Measurements from ENCODE around the gene KCNQ5.
A peak's percentile ranks its signal among the peaks of the same experiment; 100 is the strongest.

Gene KCNQ5

GRCh38 chr6:72619883-72620696 lies 1.8 kb upstream of the KCNQ5 start:
- no peak overlapping the region for H3K9ac ChIP-seq (ENCODE audit: low read length in 5 of 5)
- no peaks in the 10 kb centered on the region for H3K36me3 ChIP-seq (ENCODE audit: control insufficient read depth in 5 of 5, insufficient read depth in 5 of 5, low read length in 5 of 5)
- no peaks in the 10 kb centered on the region for H3K9me3 ChIP-seq (ENCODE audit: control insufficient read depth in 5 of 5, low read length in 5 of 5)
- peaks cover 21 to 35% (median 27%) of the 10 kb centered on the region in 5 donors for H3K27me3 ChIP-seq (ENCODE audit: control insufficient read depth in 5 of 5, insufficient read depth in 4 of 5, low read length in 5 of 5)
- no peak overlapping the region for H3K27ac ChIP-seq (ENCODE audit: low read depth, low read length)
- peak overlapping the region; percentile 2 to 61 (median 53) for H3K4me3 ChIP-seq (ENCODE audit: low read depth in 1 of 5, low read length in 5 of 5)
- H3K4me1 ChIP-seq (ENCODE audit: control insufficient read depth in 5 of 5, insufficient read depth in 5 of 5, low read length in 5 of 5): peaks cover 0 to 39% (median 36%) of the 10 kb centered on the region in 5 donors

- no peaks in the 10 kb centered on the region for H3K9me3 ChIP-seq (ENCODE audit: control insufficient read depth in 5 of 5, low read length in 5 of 5)
- no peaks in the 10 kb centered on the region for H3K36me3 ChIP-seq (ENCODE audit: control insufficient read depth in 5 of 5, insufficient read depth in 5 of 5, low read length in 5 of 5)
- H3K4me3 ChIP-seq (ENCODE audit: low read depth in 1 of 5, low read length in 5 of 5): peak overlapping the region in 4 of 5 donors; percentile 51 to 63 (median 56)
- H3K27ac ChIP-seq (ENCODE audit: low read depth, low read length): no peak overlapping the region
- H3K9ac ChIP-seq (ENCODE audit: low read length in 5 of 5): no peak overlapping the region
- H3K27me3 ChIP-seq (ENCODE audit: control insufficient read depth in 5 of 5, insufficient read depth in 4 of 5, low read length in 5 of 5): peaks cover 21 to 35% (median 27%) of the 10 kb centered on the region in 5 donors
- peaks cover 0 to 39% (median 36%) of the 10 kb centered on the region in 5 donors for H3K4me1 ChIP-seq (ENCODE audit: control insufficient read depth in 5 of 5, insufficient read depth in 5 of 5, low read length in 5 of 5)
These were observed 983 bp upstream of the KCNQ5 start for GRCh38 chr6:72620871-72621290.

DNA sequence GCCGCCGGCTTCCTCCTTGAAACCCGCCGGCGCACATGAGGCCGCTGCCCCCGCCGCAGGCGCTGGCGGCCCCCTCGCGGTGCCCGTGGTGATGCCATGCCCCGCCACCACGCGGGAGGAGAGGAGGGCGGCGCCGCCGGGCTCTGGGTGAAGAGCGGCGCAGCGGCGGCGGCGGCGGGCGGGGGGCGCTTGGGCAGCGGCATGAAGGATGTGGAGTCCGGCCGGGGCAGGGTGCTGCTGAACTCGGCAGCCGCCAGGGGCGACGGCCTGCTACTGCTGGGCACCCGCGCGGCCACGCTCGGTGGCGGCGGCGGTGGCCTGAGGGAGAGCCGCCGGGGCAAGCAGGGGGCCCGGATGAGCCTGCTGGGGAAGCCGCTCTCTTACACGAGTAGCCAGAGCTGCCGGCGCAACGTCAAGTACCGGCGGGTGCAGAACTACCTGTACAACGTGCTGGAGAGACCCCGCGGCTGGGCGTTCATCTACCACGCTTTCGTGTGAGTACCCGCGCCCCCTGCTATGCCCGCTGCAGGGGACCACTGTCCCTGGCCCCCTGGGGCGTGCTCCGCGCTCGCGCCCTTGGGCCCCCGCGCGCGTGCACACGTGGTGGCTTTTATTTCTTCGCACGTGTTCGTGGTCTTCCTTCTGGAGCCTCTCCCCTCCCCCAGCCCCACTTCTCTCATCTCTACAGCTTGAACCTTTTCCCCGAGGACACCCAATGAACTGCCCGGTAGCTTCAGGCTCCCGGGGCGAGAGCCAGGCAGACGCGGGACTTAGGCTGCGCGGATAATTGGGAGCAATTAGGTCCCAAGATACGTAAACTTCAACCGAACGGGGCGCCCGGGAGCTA lies 453 bp downstream of the KCNQ5 start:
- no peak overlapping the region for H3K9ac ChIP-seq (ENCODE audit: low read length in 5 of 5)

DNA sequence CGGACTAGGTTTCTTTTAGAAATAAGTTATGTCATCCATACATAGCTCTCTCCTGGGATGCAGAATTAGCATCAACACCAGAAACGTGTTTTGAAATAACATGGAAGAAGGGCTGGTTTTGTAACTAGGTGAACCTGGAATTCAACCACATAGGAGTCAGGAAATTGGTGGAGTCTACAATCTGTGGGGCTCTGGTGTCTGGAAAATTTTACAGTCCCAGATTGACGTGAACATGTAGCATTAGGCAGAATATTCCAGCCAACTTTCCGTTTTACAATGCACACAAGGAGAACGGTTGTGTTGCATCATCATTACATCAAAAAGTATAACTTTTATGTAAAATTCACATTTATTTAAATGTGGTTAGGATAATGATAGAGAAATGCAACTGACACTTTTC lies 1.9 kb downstream of the KCNQ5 start:
- Histone ChIP-seq H3K9ac (ENCODE audit: low read length in 5 of 5) (no peak overlapping the region), H3K27me3 (ENCODE audit: control insufficient read depth in 5 of 5, insufficient read depth in 4 of 5, low read length in 5 of 5) (peaks cover 21 to 35% (median 27%) of the 10 kb centered on the region in 5 donors), H3K9me3 (ENCODE audit: control insufficient read depth in 5 of 5, low read length in 5 of 5) (no peaks in the 10 kb centered on the region), H3K4me3 (ENCODE audit: low read depth in 1 of 5, low read length in 5 of 5) (no peak overlapping the region), H3K4me1 (ENCODE audit: control insufficient read depth in 5 of 5, insufficient read depth in 5 of 5, low read length in 5 of 5) (peaks cover 0 to 39% (median 36%) of the 10 kb centered on the region in 5 donors), H3K27ac (ENCODE audit: low read depth, low read length) (no peak overlapping the region), H3K36me3 (ENCODE audit: control insufficient read depth in 5 of 5, insufficient read depth in 5 of 5, low read length in 5 of 5) (no peaks in the 10 kb centered on the region)

More for the DNA sequence above, 453 bp downstream of the KCNQ5 start:
- H3K4me1 ChIP-seq (ENCODE audit: control insufficient read depth in 5 of 5, insufficient read depth in 5 of 5, low read length in 5 of 5): peaks cover 0 to 39% (median 36%) of the 10 kb centered on the region in 5 donors
- no peaks in the 10 kb centered on the region for H3K36me3 ChIP-seq (ENCODE audit: control insufficient read depth in 5 of 5, insufficient read depth in 5 of 5, low read length in 5 of 5)
- H3K9me3 ChIP-seq (ENCODE audit: control insufficient read depth in 5 of 5, low read length in 5 of 5): no peaks in the 10 kb centered on the region
- no peak overlapping the region for H3K27ac ChIP-seq (ENCODE audit: low read depth, low read length)
- peaks cover 21 to 35% (median 27%) of the 10 kb centered on the region in 5 donors for H3K27me3 ChIP-seq (ENCODE audit: control insufficient read depth in 5 of 5, insufficient read depth in 4 of 5, low read length in 5 of 5)
- H3K4me3 ChIP-seq (ENCODE audit: low read depth in 1 of 5, low read length in 5 of 5): peak overlapping the region; percentile 51 to 63 (median 54)

- H3K36me3 ChIP-seq (ENCODE audit: control insufficient read depth in 5 of 5, insufficient read depth in 5 of 5, low read length in 5 of 5): no peaks in the 10 kb centered on the region
- H3K4me3 ChIP-seq (ENCODE audit: low read depth in 1 of 5, low read length in 5 of 5): no peak overlapping the region
- H3K9me3 ChIP-seq (ENCODE audit: control insufficient read depth in 5 of 5, low read length in 5 of 5): no peaks in the 10 kb centered on the region
- H3K27ac ChIP-seq (ENCODE audit: low read depth, low read length): no peak overlapping the region
- peaks cover 0 to 38% (median 35%) of the 10 kb centered on the region in 5 donors for H3K4me1 ChIP-seq (ENCODE audit: control insufficient read depth in 5 of 5, insufficient read depth in 5 of 5, low read length in 5 of 5)
- H3K9ac ChIP-seq (ENCODE audit: low read length in 5 of 5): no peak overlapping the region
- H3K27me3 ChIP-seq (ENCODE audit: control insufficient read depth in 5 of 5, insufficient read depth in 4 of 5, low read length in 5 of 5): peaks cover 21 to 35% (median 26%) of the 10 kb centered on the region in 5 donors
These were observed 2.8 kb downstream of the KCNQ5 start for GRCh38 chr6:72624557-72625160.

DNA sequence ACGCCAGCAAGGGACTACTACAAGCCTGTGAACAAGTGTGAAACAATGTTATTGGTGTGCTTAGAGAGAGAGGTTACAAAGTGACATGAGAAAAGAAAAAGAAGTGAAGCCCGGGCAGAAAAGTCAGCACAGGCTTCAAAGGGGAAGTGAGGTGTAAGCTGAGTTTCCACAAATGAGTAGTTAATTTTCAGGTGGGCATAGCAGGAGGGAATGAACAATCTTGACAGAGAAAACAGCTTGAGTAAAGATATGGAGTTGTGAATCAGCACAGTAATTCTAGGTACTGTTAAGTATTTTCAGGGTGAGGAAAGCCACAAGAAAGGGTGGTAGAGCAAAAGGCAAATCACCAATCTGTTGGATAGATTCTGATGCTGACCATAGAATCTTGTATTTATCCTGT lies 4.3 kb downstream of the KCNQ5 start:
- Histone ChIP-seq H3K36me3 (ENCODE audit: control insufficient read depth in 5 of 5, insufficient read depth in 5 of 5, low read length in 5 of 5) (no peaks in the 10 kb centered on the region), H3K27ac (ENCODE audit: low read depth, low read length) (no peak overlapping the region)

GRCh38 chr6:72627539-72627938 lies 5.7 kb downstream of the KCNQ5 start:
- Histone ChIP-seq H3K36me3 (ENCODE audit: control insufficient read depth in 5 of 5, insufficient read depth in 5 of 5, low read length in 5 of 5) (no peaks in the 10 kb centered on the region), H3K27me3 (ENCODE audit: control insufficient read depth in 5 of 5, insufficient read depth in 4 of 5, low read length in 5 of 5) (peaks cover 6 to 11% (median 8%) of the 10 kb centered on the region in 5 donors), H3K4me3 (ENCODE audit: low read depth in 1 of 5, low read length in 5 of 5) (no peak overlapping the region), H3K4me1 (ENCODE audit: control insufficient read depth in 5 of 5, insufficient read depth in 5 of 5, low read length in 5 of 5) (peaks cover 0 to 9% (median 7%) of the 10 kb centered on the region in 5 donors), H3K9ac (ENCODE audit: low read length in 5 of 5) (no peak overlapping the region), H3K27ac (ENCODE audit: low read depth, low read length) (no peak overlapping the region), H3K9me3 (ENCODE audit: control insufficient read depth in 5 of 5, low read length in 5 of 5) (no peaks in the 10 kb centered on the region)

More for the DNA sequence above, 4.3 kb downstream of the KCNQ5 start:
- Histone ChIP-seq H3K27me3 (ENCODE audit: control insufficient read depth in 5 of 5, insufficient read depth in 4 of 5, low read length in 5 of 5) (peaks cover 15 to 22% (median 19%) of the 10 kb centered on the region in 5 donors), H3K9me3 (ENCODE audit: control insufficient read depth in 5 of 5, low read length in 5 of 5) (no peaks in the 10 kb centered on the region), H3K9ac (ENCODE audit: low read length in 5 of 5) (no peak overlapping the region), H3K4me3 (ENCODE audit: low read depth in 1 of 5, low read length in 5 of 5) (no peak overlapping the region), H3K4me1 (ENCODE audit: control insufficient read depth in 5 of 5, insufficient read depth in 5 of 5, low read length in 5 of 5) (peaks cover 0 to 23% (median 20%) of the 10 kb centered on the region in 5 donors)

GRCh38 chr6:72631480-72631879 lies 9.6 kb downstream of the KCNQ5 start:
- H3K9ac ChIP-seq (ENCODE audit: low read length in 5 of 5): no peak overlapping the region
- no peak overlapping the region for H3K4me3 ChIP-seq (ENCODE audit: low read depth in 1 of 5, low read length in 5 of 5)
- H3K27me3 ChIP-seq (ENCODE audit: control insufficient read depth in 5 of 5, insufficient read depth in 4 of 5, low read length in 5 of 5): no peaks in the 10 kb centered on the region
- H3K4me1 ChIP-seq (ENCODE audit: control insufficient read depth in 5 of 5, insufficient read depth in 5 of 5, low read length in 5 of 5): no peaks in the 10 kb centered on the region
- no peak overlapping the region for H3K27ac ChIP-seq (ENCODE audit: low read depth, low read length)
- no peaks in the 10 kb centered on the region for H3K9me3 ChIP-seq (ENCODE audit: control insufficient read depth in 5 of 5, low read length in 5 of 5)
- no peaks in the 10 kb centered on the region for H3K36me3 ChIP-seq (ENCODE audit: control insufficient read depth in 5 of 5, insufficient read depth in 5 of 5, low read length in 5 of 5)

GRCh38 chr6:72635636-72636035 lies 13.8 kb downstream of the KCNQ5 start:
- no peaks in the 10 kb centered on the region for H3K36me3 ChIP-seq (ENCODE audit: control insufficient read depth in 5 of 5, insufficient read depth in 5 of 5, low read length in 5 of 5)
- no peaks in the 10 kb centered on the region for H3K4me1 ChIP-seq (ENCODE audit: control insufficient read depth in 5 of 5, insufficient read depth in 5 of 5, low read length in 5 of 5)
- no peak overlapping the region for H3K9ac ChIP-seq (ENCODE audit: low read length in 5 of 5)
- H3K4me3 ChIP-seq (ENCODE audit: low read depth in 1 of 5, low read length in 5 of 5): no peak overlapping the region
- H3K27me3 ChIP-seq (ENCODE audit: control insufficient read depth in 5 of 5, insufficient read depth in 4 of 5, low read length in 5 of 5): no peaks in the 10 kb centered on the region
- H3K27ac ChIP-seq (ENCODE audit: low read depth, low read length): no peak overlapping the region
- H3K9me3 ChIP-seq (ENCODE audit: control insufficient read depth in 5 of 5, low read length in 5 of 5): no peaks in the 10 kb centered on the region

Measured in subcutaneous abdominal adipose tissue (tissue), 5 donors.